ENCODE results near the gene RAB4B.
"Not testable (repeated sequence)": the region's sequence is repeated elsewhere in the genome, so short reads cannot be mapped to it uniquely, and the experiment has no call there.

Gene RAB4B

GRCh38 chr19:40812571-40812970 is 34.5 kb downstream of the RAB4B start:
- in situ Hi-C loops (cut with MboI; ENCODE audit: low pct_unique_long_range_greater_than_20kb, low sequenced_read_pairs); DNase-seq: not testable (repeated sequence)

DNA sequence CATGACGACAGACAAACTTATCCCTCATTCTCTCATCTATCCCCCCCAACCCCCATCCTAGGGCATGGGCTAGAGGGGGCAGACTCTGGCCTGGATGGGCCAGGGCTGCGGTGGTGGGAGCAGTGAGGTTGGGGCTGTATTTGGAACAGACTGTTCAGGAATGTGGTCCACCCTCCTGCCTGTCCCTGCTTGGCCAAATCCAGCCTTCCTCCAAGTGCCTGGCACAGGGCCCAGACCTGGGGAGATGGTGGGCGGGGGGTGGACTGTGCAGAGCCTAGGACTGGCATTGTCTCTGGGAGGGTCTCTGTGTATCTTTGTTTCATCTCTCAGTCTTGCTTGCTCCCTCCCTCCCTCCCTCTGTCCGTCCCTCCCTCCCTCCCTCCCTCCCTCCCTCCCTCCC is 35.1 kb downstream of the RAB4B start:
- DNase-seq: no peak
- in situ Hi-C loops (cut with MboI; ENCODE audit: low pct_unique_long_range_greater_than_20kb, low sequenced_read_pairs): no loop called here

- no peak for DNase-seq
- in situ Hi-C loops (cut with MboI; ENCODE audit: low pct_unique_long_range_greater_than_20kb, low sequenced_read_pairs): no loop called here
These were observed 37.2 kb downstream of the RAB4B start for GRCh38 chr19:40815223-40815622.

- in situ Hi-C loops (cut with MboI; ENCODE audit: low pct_unique_long_range_greater_than_20kb, low sequenced_read_pairs): not testable (repeated sequence)
- DNase-seq: peak; percentile 67
These were observed 40.7 kb downstream of the RAB4B start for GRCh38 chr19:40818480-40819399.

DNA sequence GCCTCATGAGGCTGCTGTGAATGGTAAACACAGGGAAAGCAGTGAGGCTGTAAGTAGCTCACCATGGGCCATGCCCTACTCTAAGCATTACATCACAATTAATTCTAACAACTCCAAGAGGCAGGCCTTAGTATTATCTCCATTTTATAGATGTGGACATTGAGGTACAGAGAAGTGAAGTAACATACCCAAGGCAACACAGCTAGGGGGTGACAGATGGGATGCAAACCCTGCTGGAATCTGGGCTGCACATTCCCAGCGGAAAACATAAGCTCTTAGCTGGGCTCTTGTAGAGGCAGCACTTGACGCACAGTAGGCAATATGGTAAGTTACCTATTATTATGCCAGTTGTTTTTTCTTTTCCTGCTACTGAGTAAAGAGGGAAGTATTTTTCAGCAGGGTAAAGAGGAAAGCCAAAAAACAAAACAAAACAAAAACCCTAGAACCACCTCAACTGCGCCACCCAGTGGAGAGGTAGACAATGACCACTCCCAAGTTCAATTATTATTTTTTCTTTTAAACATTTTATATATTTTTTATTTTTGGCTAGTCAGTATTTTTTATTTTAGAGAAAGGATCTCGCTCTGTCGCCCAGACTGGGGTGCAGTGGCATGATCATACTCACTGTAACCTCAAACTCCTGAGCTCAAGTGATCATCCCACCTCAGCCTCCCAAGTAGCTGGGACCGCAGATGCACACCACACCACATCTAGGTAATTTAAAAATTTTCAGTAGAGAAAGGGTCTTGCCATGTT is 41.6 kb downstream of the RAB4B start:
- in situ Hi-C loops (cut with MboI; ENCODE audit: low pct_unique_long_range_greater_than_20kb, low sequenced_read_pairs): not testable (repeated sequence)
- DNase-seq: peak; percentile 72

DNA sequence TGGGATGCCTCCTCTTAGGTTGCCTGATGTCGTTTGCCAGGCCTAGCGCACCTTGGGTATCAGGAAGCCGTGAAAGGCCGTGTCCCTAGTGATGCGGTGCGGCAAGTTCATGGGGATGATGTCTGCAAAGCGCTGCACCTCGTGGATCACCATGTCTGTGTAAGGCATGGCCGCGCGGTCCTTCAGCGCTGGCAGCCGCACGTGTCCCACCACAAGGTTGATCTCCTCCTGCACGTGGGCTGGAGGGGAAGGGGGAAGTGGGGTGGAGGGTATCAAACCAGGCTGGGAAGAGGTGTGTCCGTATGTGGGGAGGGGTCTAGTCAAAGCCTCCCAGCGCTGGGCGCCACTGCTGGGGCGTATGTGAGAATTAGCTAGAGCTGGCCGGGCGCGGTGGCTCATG is 44.1 kb downstream of the RAB4B start:
- in situ Hi-C loops (cut with MboI; ENCODE audit: low pct_unique_long_range_greater_than_20kb, low sequenced_read_pairs): no loop called here

GRCh38 chr19:40822704-40823553 is 44.9 kb downstream of the RAB4B start:
- in situ Hi-C loops (cut with MboI; ENCODE audit: low pct_unique_long_range_greater_than_20kb, low sequenced_read_pairs): not testable (repeated sequence)

More for the DNA sequence above, 44.1 kb downstream of the RAB4B start:
- peak; percentile 36 for DNase-seq

DNA sequence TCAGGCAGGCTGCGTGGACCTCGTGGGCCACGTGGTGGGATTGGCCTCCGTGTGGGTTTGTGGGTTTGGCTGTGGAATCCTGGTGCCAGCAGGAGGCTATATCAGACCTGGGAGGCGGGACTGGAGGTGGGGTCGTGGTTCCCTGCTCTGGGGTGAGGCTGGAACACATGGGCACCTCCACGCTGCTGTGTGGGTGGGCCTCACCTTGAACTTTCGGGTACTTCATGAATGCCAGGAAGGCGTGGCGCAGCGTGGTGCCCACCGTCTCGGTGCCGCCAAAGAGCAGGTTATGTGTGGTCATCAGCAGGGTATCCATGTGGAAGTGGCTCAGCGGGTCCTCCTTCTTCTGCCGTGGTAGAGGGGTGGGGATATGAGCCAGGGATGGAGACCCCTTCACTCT is 46.9 kb downstream of the RAB4B start:
- DNase-seq; in situ Hi-C loops (cut with MboI; ENCODE audit: low pct_unique_long_range_greater_than_20kb, low sequenced_read_pairs): not testable (repeated sequence)

More at GRCh38 chr19:40822704-40823553, 44.9 kb downstream of the RAB4B start:
- DNase-seq: peak; percentile 95

GRCh38 chr19:40825460-40826095 is 47.5 kb downstream of the RAB4B start:
- DNase-seq; in situ Hi-C loops (cut with MboI; ENCODE audit: low pct_unique_long_range_greater_than_20kb, low sequenced_read_pairs): not testable (repeated sequence)

DNA sequence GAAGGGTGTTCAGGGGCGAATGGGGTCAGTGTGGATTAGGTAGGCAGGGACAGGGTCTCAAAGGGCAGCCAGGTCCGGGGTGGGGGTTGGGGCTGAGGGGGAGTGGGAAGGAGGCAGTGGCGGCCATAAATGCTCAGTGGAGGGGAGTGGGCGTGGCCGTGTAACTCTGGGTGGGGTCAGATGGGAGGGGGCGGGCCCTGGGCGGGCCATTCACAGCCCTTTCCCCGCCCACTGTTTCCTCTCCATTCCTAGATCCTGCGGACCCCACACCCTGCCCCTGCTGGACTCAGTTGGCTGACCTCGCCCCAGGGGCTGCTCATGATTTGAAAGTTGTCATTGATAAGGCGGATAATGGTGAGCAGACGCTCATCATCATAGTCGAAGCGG is 48.3 kb downstream of the RAB4B start:
- in situ Hi-C loops (cut with MboI; ENCODE audit: low pct_unique_long_range_greater_than_20kb, low sequenced_read_pairs); DNase-seq: not testable (repeated sequence)

DNA sequence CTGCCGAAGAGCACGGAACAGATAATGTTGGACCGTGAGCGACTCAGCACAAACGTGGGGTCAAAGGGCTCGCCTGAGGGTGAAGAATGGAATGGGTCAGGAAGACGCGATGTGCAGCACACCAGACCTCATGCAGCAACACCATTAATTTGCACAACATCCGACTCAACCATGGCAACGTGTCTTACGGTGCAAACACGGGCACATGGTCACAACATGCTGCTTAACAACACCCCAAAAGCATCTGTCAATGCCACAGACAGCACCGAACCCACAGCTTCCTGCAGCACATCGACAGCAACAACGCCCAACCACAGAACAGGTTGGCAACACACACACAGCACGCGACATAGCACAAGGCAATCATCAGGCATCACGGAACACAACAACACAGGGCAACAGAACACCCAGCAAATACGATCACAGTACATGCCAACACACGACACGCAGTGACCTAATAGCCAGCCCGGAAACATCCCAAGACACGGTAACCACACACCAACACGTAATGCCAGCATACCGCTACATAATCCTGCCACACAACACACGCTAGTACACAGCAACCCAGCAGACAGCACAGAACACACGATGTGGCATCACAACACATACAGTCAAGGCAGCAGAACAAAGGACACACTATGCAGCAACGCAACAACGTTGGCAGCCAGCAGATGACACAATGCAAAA is 48.8 kb downstream of the RAB4B start:
- peak; percentile 32 for DNase-seq
- in situ Hi-C loops (cut with MboI; ENCODE audit: low pct_unique_long_range_greater_than_20kb, low sequenced_read_pairs): not testable (repeated sequence)

DNA sequence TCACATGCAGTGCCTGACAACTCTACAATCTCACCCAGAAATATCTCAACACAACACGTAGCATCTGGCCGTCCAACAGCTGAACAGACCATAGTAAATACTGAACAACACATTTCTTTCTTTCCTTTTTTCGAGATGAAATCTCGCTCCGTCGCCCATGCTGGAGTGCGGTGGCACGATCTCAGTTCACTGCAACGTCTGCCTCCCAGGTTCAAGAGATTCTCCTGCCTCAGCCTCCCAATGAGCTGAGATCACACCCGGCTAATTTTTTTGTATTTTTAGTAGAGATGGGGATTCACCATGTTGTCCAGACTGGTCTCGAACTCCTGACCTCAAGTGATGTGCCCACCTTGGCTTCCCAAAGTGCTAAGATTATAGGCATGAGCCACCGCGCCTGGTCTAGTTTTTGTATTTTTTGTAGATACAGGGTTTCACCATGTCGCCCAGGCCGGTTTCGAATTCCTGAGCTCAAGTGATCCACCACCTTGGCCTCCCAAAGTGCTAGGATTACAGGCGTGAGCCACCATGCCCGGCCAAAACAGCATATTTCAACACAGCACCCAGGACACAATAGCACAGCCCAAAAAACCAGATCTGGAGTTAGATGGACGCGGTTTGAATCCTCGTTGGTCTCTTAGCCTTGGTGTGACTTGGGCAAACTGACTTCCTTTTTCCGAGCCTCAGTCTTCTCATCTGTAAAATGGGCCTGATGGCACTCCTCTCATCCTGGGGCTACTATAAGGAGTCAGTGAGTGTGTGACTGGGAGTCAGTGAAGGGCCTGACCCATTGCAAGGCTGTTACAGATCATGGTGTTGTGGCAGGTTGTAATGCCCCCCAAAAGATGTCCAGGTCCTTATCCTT is 49.6 kb downstream of the RAB4B start:
- in situ Hi-C loops (cut with MboI; ENCODE audit: low pct_unique_long_range_greater_than_20kb, low sequenced_read_pairs): no loop called here
- no peak for DNase-seq

DNA sequence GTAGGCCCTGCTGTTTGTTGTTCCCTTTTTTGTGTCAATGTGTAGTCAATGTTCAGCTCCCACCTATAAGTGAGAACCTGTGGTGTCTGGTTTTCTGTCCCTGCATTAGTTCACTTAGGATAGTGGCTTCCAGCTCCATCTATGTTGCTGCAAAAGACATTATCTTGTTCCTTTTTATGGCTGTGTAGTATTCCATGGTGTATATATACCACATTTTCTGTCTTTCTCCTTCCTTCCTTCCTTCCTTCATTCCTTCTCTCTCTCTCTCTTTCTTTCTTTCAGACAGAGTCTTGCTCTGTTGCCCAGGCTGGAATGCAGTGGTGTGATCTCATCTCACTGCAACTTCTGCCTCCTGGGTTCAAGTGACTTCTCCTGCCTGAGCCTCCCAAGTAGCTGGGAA is 51.2 kb downstream of the RAB4B start:
- DNase-seq: no peak
- in situ Hi-C loops (cut with MboI; ENCODE audit: low pct_unique_long_range_greater_than_20kb, low sequenced_read_pairs): no loop called here

- DNase-seq; in situ Hi-C loops (cut with MboI; ENCODE audit: low pct_unique_long_range_greater_than_20kb, low sequenced_read_pairs): not testable (repeated sequence)
These were observed 52.7 kb downstream of the RAB4B start for GRCh38 chr19:40830741-40831140.

- in situ Hi-C loops (cut with MboI; ENCODE audit: low pct_unique_long_range_greater_than_20kb, low sequenced_read_pairs): no loop called here
- DNase-seq: peak; percentile 76
These were observed 53.7 kb downstream of the RAB4B start for GRCh38 chr19:40831502-40832430.

DNA sequence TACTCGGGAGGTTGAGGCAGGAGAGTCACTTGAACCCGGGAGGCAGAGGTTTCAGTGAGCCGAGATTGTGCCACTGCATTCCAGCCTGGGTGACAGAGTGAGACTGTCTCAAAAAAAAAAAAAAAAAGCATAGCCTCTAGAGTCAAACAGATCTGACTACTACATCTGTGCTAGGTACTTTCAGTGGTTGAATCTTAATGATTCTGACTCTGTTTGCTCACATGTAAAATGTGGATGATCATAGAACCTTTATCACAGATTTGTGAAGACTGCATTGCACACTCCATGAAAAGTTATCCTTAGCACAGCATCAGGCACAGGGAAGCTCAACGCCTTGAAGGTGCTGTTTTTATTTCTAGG is 54.4 kb downstream of the RAB4B start:
- DNase-seq; in situ Hi-C loops (cut with MboI; ENCODE audit: low pct_unique_long_range_greater_than_20kb, low sequenced_read_pairs): not testable (repeated sequence)
